Fibroblast of skin of right quadriceps (primary cell): ENCODE results near the gene NT5DC3.
"Not testable (repeated sequence)": the region's sequence is repeated elsewhere in the genome, so short reads cannot be mapped to it uniquely, and the experiment has no call there.

Source experiments
- DNase-seq: peaks from one replicate; pipeline ENCODE4 v3.0.0-alpha.2; 2013

NT5DC3 gene

GRCh38 chr12:103855036-103855712 lies 14.1 kb upstream of the NT5DC3 start:
- DNase-seq, result peak; percentile 65

- DNase-seq, result no peak
These were observed 13.4 kb upstream of the NT5DC3 start for GRCh38 chr12:103854372-103854973.

GRCh38 chr12:103852498-103852997 lies 11.5 kb upstream of the NT5DC3 start:
- no peak for DNase-seq

GRCh38 chr12:103851127-103851526 lies 10.1 kb upstream of the NT5DC3 start:
- DNase-seq, result no peak

GRCh38 chr12:103850429-103850828 lies 9.4 kb upstream of the NT5DC3 start:
- no peak for DNase-seq

GRCh38 chr12:103848917-103849491 lies 8.0 kb upstream of the NT5DC3 start:
- no peak for DNase-seq

- DNase-seq, result no peak
These were observed 7.1 kb upstream of the NT5DC3 start for GRCh38 chr12:103848143-103848542.

GRCh38 chr12:103846415-103846814 lies 5.4 kb upstream of the NT5DC3 start:
- DNase-seq, result no peak

GRCh38 chr12:103844305-103844704 lies 3.3 kb upstream of the NT5DC3 start:
- DNase-seq, result no peak

GRCh38 chr12:103841690-103842584 lies 903 bp upstream of the NT5DC3 start:
- DNase-seq, result peak; percentile 46

- DNase-seq, result peak; percentile 28
These were observed 565 bp downstream of the NT5DC3 start for GRCh38 chr12:103840462-103840875.

GRCh38 chr12:103839609-103840461 lies 1.2 kb downstream of the NT5DC3 start:
- DNase-seq, result no peak

- no peak for DNase-seq
These were observed 1.9 kb downstream of the NT5DC3 start for GRCh38 chr12:103839103-103839502.

- no peak for DNase-seq
These were observed 2.6 kb downstream of the NT5DC3 start for GRCh38 chr12:103838254-103838914.

- DNase-seq, result no peak
These were observed 4.7 kb downstream of the NT5DC3 start for GRCh38 chr12:103836345-103836744.

- DNase-seq, result not testable (repeated sequence)
These were observed 5.2 kb downstream of the NT5DC3 start for GRCh38 chr12:103835747-103836335.

GRCh38 chr12:103834942-103835341 lies 6.1 kb downstream of the NT5DC3 start:
- DNase-seq, result no peak

- no peak for DNase-seq
These were observed 7.1 kb downstream of the NT5DC3 start for GRCh38 chr12:103833891-103834290.

GRCh38 chr12:103833095-103833775 lies 7.8 kb downstream of the NT5DC3 start:
- peak; percentile 79 for DNase-seq
